WTC11 (cell line): ENCODE results near the gene ADAMTSL5. TPM values are rescaled to one million over a fixed set of nuclear protein-coding genes. Genes with fewer than 3 reads are reported as not detected.

Experiments
- ATAC-seq: fragments of 200-7000 bp; cut with Tn5 transposase; 2 replicates; pipeline ENCODE4 v1.10.0; 2021; ENCODE audit warnings: mild to moderate bottlenecking, moderate library complexity
- CTCF ChIA-PET: fragments of 300-600 bp; sonication (Branson Sonifier 250); formaldehyde crosslinking; loops from one replicate; lab custom pipeline; 2021; ENCODE audit warnings: antibody characterized with exemption; lab: Charles Lee
- POLR2A ChIA-PET: fragments of 350-600 bp; sonication (Branson Sonifier 250); formaldehyde crosslinking; loops from one replicate; lab custom pipeline; 2021; ENCODE audit warnings: antibody characterized with exemption; lab: Charles Lee
- DNase-seq: peaks from one replicate; pipeline ENCODE4 v3.0.0; 2021; ENCODE audit warnings: low spot score
- H3K27ac Mint-ChIP-seq: 2 replicates; pipeline ENCODE4 v1.8.0; 2021; ENCODE audit warnings: mixed read lengths
- H3K27me3 Mint-ChIP-seq: 2 replicates; pipeline ENCODE4 v1.8.0; 2021; ENCODE audit warnings: low read depth, mild to moderate bottlenecking, moderate library complexity, mixed read lengths
- H3K36me3 Mint-ChIP-seq: 2 replicates; pipeline ENCODE4 v1.8.0; 2021; ENCODE audit warnings: mixed read lengths
- H3K4me1 Mint-ChIP-seq: 2 replicates; pipeline ENCODE4 v1.8.0; 2022; ENCODE audit warnings: mixed read lengths
- H3K4me3 Mint-ChIP-seq: 2 replicates; pipeline ENCODE4 v1.8.0; 2021; ENCODE audit warnings: mild to moderate bottlenecking, moderate library complexity, mixed read lengths
- H3K9me3 Mint-ChIP-seq: 2 replicates; pipeline ENCODE4 v1.8.0; 2021; ENCODE audit warnings: mixed read lengths
- CBFB ChIP-seq: sonication (generic); formaldehyde crosslinking; IDR thresholded peaks from 2 replicates; pipeline ENCODE4 v1.8.1; 2022; ENCODE audit warnings: mild to moderate bottlenecking, low read depth, missing genetic modification reagents
- CREM ChIP-seq: sonication (generic); formaldehyde crosslinking; IDR thresholded peaks from 2 replicates; pipeline ENCODE4 v1.8.1; 2022; ENCODE audit warnings: mild to moderate bottlenecking, missing genetic modification reagents, moderate library complexity
- ESRRA ChIP-seq: sonication (generic); formaldehyde crosslinking; IDR thresholded peaks from 2 replicates; pipeline ENCODE4 v1.8.1; 2022; ENCODE audit warnings: mild to moderate bottlenecking, missing genetic modification reagents, borderline replicate concordance
- GRHL2 ChIP-seq: fragments of 250-450 bp; sonication (Bioruptor Pico); IDR thresholded peaks from 2 replicates; pipeline ENCODE4 v1.8.0; 2022; ENCODE audit warnings: mild to moderate bottlenecking, moderate library complexity; ENCODE audit not compliant: insufficient replicate concordance, severe bottlenecking
- HMGA2 ChIP-seq: fragments of 250-450 bp; sonication (Bioruptor Pico); IDR thresholded peaks from 2 replicates; pipeline ENCODE4 v1.4.0; 2021; ENCODE audit warnings: mild to moderate bottlenecking, moderate library complexity
- IRF2 ChIP-seq: sonication (generic); formaldehyde crosslinking; IDR thresholded peaks from 2 replicates; pipeline ENCODE4 v1.8.0; 2022; ENCODE audit warnings: low read depth, missing genetic modification reagents, borderline replicate concordance
- JAZF1 ChIP-seq: fragments of 250-450 bp; sonication (Bioruptor Pico); IDR thresholded peaks from 2 replicates; pipeline ENCODE4 v1.9.0; 2021; ENCODE audit warnings: moderate library complexity, mild to moderate bottlenecking, inconsistent platforms
- NR1H2 ChIP-seq: sonication (generic); formaldehyde crosslinking; IDR thresholded peaks from 2 replicates; pipeline ENCODE4 v1.9.0; 2021; ENCODE audit warnings: mild to moderate bottlenecking, moderate library complexity, missing genetic modification reagents
- NR3C1 ChIP-seq: sonication (generic); formaldehyde crosslinking; conservative IDR thresholded peaks from 2 replicates; pipeline ENCODE4 v1.8.1; 2023; ENCODE audit warnings: low read depth, mild to moderate bottlenecking, missing genetic modification reagents
- SP1 ChIP-seq: sonication (generic); formaldehyde crosslinking; conservative IDR thresholded peaks from 2 replicates; pipeline ENCODE4 v1.8.1; 2022; ENCODE audit warnings: missing genetic modification reagents
- ZNF219 ChIP-seq: sonication (generic); formaldehyde crosslinking; IDR thresholded peaks from 2 replicates; pipeline ENCODE4 v1.8.0; 2023; ENCODE audit warnings: missing genetic modification reagents, mild to moderate bottlenecking, borderline replicate concordance
- ZNF317 ChIP-seq: sonication (generic); formaldehyde crosslinking; IDR thresholded peaks from 2 replicates; pipeline ENCODE4 v1.8.1; 2023; ENCODE audit warnings: low read depth, mild to moderate bottlenecking, moderate library complexity, missing genetic modification reagents, borderline replicate concordance
- total RNA-seq: library from RNA; stranded (reverse); gene quantifications from 3 replicates; pipeline ENCODE4 v1.2.3, GENCODE V29; 2021
- TF ChIP-seq, protein P1 (sequence below): sonication (generic); formaldehyde crosslinking; conservative IDR thresholded peaks from 2 replicates; pipeline ENCODE4 v1.8.1; 2022; ENCODE audit warnings: mild to moderate bottlenecking, missing genetic modification reagents
- TF ChIP-seq, protein P2 (sequence below): sonication (generic); formaldehyde crosslinking; IDR thresholded peaks from 2 replicates; pipeline ENCODE4 v1.8.1; 2023; ENCODE audit warnings: mild to moderate bottlenecking, moderate library complexity, missing genetic modification reagents
- TF ChIP-seq, protein P3 (sequence below): sonication (generic); formaldehyde crosslinking; IDR thresholded peaks from 2 replicates; pipeline ENCODE4 v1.8.0; 2022; ENCODE audit warnings: mild to moderate bottlenecking, missing genetic modification reagents
- TF ChIP-seq, protein P4 (sequence below): sonication (generic); formaldehyde crosslinking; IDR thresholded peaks from 2 replicates; pipeline ENCODE4 v1.8.0; 2022; ENCODE audit warnings: mild to moderate bottlenecking, missing genetic modification reagents
- TF ChIP-seq, protein P5 (sequence below): fragments of 250-450 bp; sonication (Bioruptor Pico); IDR thresholded peaks from 2 replicates; pipeline ENCODE4 v1.9.0; 2021; ENCODE audit warnings: mild to moderate bottlenecking, borderline replicate concordance
- TF ChIP-seq, protein P6 (sequence below): sonication (generic); formaldehyde crosslinking; conservative IDR thresholded peaks from 2 replicates; pipeline ENCODE4 v1.8.1; 2023; ENCODE audit warnings: mild to moderate bottlenecking, low read depth, missing genetic modification reagents, moderate library complexity
- TF ChIP-seq, protein P7 (sequence below): sonication (generic); formaldehyde crosslinking; IDR thresholded peaks from 2 replicates; pipeline ENCODE4 v1.8.0; 2023; ENCODE audit warnings: mild to moderate bottlenecking, missing genetic modification reagents

The ADAMTSL5 gene
- total RNA-seq, 1 experiment from 2014 or later: 1.5 TPM

DNA sequence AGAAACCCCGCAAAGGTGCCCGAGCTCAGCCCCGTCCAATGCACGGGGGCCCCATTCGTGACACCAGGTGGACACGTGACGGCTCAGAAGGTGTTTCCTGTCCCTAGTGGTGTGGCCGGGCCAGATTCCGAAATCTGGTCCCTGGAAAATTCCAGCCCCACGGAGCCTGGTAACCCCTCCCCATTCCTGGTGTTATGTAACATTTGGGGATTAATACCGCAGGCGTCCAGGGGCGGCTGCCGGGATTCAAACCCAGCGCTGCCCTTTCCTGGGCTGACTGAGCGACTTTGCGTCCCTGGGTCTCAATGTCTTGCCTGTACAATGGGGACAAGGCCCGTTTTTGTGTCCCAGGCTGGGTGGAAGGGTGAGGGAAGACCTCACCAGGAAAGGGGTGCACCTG lies 10.0 kb upstream of the ADAMTSL5 start:
- Mint-ChIP-seq H3K36me3 (no peaks in the 10 kb centered on the region), H3K9me3 (peaks cover 5% of the 10 kb centered on the region; the same call in 1 of the 2 replicates), H3K27me3 (peaks cover 53% of the 10 kb centered on the region), H3K4me1 (peaks cover 5% of the 10 kb centered on the region), H3K4me3 (no peak overlapping the region), H3K27ac (no peak overlapping the region)
- ChIA-PET CTCF (interaction anchor here (0.6 to 1.4 kb wide), 6 partner anchors 8 to 375 kb away, joined by 3 to 7 read pairs (median 4); no protein-coding TSS in a partner anchor), POLR2A (interaction anchor here (0.5 kb wide), 1 partner anchor 32 kb away, joined by 3 read pairs; the partner anchor contains the start of gene REEP6)
- no peak for ATAC-seq
- TF ChIP-seq CREM (CRISPR knock-in tag) (no peak), IRF2 (CRISPR knock-in tag) (no peak), ZNF317 (no peak), GRHL2 (CRISPR knock-in tag) (no peak), HMGA2 (CRISPR knock-in tag) (no peak), ZNF219 (no peak), NR1H2 (no peak)
- TF ChIP-seq, protein P1, sequence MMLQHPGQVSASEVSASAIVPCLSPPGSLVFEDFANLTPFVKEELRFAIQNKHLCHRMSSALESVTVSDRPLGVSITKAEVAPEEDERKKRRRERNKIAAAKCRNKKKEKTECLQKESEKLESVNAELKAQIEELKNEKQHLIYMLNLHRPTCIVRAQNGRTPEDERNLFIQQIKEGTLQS (CRISPR knock-in tag): no peak
- TF ChIP-seq, protein P2, sequence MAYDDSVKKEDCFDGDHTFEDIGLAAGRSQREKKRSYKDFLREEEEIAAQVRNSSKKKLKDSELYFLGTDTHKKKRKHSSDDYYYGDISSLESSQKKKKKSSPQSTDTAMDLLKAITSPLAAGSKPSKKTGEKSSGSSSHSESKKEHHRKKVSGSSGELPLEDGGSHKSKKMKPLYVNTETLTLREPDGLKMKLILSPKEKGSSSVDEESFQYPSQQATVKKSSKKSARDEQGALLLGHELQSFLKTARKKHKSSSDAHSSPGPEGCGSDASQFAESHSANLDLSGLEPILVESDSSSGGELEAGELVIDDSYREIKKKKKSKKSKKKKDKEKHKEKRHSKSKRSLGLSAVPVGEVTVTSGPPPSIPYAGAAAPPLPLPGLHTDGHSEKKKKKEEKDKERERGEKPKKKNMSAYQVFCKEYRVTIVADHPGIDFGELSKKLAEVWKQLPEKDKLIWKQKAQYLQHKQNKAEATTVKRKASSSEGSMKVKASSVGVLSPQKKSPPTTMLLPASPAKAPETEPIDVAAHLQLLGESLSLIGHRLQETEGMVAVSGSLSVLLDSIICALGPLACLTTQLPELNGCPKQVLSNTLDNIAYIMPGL (CRISPR knock-in tag): no peak
- TF ChIP-seq, protein P3, sequence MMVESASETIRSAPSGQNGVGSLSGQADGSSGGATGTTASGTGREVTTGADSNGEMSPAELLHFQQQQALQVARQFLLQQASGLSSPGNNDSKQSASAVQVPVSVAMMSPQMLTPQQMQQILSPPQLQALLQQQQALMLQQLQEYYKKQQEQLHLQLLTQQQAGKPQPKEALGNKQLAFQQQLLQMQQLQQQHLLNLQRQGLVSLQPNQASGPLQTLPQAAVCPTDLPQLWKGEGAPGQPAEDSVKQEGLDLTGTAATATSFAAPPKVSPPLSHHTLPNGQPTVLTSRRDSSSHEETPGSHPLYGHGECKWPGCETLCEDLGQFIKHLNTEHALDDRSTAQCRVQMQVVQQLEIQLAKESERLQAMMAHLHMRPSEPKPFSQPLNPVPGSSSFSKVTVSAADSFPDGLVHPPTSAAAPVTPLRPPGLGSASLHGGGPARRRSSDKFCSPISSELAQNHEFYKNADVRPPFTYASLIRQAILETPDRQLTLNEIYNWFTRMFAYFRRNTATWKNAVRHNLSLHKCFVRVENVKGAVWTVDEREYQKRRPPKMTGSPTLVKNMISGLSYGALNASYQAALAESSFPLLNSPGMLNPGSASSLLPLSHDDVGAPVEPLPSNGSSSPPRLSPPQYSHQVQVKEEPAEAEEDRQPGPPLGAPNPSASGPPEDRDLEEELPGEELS (CRISPR knock-in tag): no peak
- DNase-seq: no peak

DNA sequence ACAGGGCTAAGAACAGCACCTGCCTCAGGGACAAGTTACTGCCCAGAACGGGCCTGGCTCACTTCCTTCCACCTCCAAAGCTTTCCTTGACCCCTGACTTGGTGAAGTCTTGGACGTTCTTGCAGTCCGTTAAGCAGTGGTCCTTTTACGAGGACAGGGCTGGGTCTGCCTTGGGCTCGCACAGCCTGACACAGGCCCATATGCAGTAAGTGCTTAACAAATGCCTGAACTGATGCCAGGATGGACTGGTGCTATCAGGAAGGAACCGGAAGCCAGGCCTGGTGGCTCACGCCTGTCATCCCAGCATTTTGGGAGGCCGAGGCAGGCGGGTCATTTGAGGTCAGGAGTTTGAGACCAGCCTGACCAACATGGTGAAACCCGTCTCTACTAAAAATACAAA lies 9.2 kb upstream of the ADAMTSL5 start:
- DNase-seq (no peak), ATAC-seq (no peak)
- ChIA-PET POLR2A (interaction anchor here (0.5 kb wide), 1 partner anchor 31 kb away, joined by 3 read pairs; the partner anchor contains the start of gene REEP6), CTCF (interaction anchor here (0.6 to 1.4 kb wide), 5 partner anchors 24 to 376 kb away, joined by 3 to 5 read pairs (median 4); no protein-coding TSS in a partner anchor)
- Mint-ChIP-seq H3K27ac (no peak overlapping the region), H3K4me1 (peaks cover 5% of the 10 kb centered on the region), H3K36me3 (no peaks in the 10 kb centered on the region), H3K9me3 (peaks cover 5% of the 10 kb centered on the region; the same call in 1 of the 2 replicates), H3K4me3 (no peak overlapping the region), H3K27me3 (peaks cover 53% of the 10 kb centered on the region)
- TF ChIP-seq, protein P4, sequence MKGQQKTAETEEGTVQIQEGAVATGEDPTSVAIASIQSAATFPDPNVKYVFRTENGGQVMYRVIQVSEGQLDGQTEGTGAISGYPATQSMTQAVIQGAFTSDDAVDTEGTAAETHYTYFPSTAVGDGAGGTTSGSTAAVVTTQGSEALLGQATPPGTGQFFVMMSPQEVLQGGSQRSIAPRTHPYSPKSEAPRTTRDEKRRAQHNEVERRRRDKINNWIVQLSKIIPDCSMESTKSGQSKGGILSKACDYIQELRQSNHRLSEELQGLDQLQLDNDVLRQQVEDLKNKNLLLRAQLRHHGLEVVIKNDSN (CRISPR knock-in tag): no peak
- TF ChIP-seq JAZF1 (CRISPR knock-in tag) (no peak), GRHL2 (CRISPR knock-in tag) (no peak), IRF2 (CRISPR knock-in tag) (no peak), SP1 (CRISPR knock-in tag) (no peak), ZNF219 (no peak), NR3C1 (CRISPR knock-in tag) (no peak), NR1H2 (no peak), CBFB (CRISPR knock-in tag) (no peak), ESRRA (no peak)
- TF ChIP-seq, protein P5, sequence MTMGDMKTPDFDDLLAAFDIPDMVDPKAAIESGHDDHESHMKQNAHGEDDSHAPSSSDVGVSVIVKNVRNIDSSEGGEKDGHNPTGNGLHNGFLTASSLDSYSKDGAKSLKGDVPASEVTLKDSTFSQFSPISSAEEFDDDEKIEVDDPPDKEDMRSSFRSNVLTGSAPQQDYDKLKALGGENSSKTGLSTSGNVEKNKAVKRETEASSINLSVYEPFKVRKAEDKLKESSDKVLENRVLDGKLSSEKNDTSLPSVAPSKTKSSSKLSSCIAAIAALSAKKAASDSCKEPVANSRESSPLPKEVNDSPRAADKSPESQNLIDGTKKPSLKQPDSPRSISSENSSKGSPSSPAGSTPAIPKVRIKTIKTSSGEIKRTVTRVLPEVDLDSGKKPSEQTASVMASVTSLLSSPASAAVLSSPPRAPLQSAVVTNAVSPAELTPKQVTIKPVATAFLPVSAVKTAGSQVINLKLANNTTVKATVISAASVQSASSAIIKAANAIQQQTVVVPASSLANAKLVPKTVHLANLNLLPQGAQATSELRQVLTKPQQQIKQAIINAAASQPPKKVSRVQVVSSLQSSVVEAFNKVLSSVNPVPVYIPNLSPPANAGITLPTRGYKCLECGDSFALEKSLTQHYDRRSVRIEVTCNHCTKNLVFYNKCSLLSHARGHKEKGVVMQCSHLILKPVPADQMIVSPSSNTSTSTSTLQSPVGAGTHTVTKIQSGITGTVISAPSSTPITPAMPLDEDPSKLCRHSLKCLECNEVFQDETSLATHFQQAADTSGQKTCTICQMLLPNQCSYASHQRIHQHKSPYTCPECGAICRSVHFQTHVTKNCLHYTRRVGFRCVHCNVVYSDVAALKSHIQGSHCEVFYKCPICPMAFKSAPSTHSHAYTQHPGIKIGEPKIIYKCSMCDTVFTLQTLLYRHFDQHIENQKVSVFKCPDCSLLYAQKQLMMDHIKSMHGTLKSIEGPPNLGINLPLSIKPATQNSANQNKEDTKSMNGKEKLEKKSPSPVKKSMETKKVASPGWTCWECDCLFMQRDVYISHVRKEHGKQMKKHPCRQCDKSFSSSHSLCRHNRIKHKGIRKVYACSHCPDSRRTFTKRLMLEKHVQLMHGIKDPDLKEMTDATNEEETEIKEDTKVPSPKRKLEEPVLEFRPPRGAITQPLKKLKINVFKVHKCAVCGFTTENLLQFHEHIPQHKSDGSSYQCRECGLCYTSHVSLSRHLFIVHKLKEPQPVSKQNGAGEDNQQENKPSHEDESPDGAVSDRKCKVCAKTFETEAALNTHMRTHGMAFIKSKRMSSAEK (CRISPR knock-in tag): no peak
- TF ChIP-seq, protein P6, sequence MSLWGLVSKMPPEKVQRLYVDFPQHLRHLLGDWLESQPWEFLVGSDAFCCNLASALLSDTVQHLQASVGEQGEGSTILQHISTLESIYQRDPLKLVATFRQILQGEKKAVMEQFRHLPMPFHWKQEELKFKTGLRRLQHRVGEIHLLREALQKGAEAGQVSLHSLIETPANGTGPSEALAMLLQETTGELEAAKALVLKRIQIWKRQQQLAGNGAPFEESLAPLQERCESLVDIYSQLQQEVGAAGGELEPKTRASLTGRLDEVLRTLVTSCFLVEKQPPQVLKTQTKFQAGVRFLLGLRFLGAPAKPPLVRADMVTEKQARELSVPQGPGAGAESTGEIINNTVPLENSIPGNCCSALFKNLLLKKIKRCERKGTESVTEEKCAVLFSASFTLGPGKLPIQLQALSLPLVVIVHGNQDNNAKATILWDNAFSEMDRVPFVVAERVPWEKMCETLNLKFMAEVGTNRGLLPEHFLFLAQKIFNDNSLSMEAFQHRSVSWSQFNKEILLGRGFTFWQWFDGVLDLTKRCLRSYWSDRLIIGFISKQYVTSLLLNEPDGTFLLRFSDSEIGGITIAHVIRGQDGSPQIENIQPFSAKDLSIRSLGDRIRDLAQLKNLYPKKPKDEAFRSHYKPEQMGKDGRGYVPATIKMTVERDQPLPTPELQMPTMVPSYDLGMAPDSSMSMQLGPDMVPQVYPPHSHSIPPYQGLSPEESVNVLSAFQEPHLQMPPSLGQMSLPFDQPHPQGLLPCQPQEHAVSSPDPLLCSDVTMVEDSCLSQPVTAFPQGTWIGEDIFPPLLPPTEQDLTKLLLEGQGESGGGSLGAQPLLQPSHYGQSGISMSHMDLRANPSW: no peak
- TF ChIP-seq, protein P7, sequence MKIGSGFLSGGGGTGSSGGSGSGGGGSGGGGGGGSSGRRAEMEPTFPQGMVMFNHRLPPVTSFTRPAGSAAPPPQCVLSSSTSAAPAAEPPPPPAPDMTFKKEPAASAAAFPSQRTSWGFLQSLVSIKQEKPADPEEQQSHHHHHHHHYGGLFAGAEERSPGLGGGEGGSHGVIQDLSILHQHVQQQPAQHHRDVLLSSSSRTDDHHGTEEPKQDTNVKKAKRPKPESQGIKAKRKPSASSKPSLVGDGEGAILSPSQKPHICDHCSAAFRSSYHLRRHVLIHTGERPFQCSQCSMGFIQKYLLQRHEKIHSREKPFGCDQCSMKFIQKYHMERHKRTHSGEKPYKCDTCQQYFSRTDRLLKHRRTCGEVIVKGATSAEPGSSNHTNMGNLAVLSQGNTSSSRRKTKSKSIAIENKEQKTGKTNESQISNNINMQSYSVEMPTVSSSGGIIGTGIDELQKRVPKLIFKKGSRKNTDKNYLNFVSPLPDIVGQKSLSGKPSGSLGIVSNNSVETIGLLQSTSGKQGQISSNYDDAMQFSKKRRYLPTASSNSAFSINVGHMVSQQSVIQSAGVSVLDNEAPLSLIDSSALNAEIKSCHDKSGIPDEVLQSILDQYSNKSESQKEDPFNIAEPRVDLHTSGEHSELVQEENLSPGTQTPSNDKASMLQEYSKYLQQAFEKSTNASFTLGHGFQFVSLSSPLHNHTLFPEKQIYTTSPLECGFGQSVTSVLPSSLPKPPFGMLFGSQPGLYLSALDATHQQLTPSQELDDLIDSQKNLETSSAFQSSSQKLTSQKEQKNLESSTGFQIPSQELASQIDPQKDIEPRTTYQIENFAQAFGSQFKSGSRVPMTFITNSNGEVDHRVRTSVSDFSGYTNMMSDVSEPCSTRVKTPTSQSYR (CRISPR knock-in tag): no peak
